Smooth muscle cell (in vitro differentiated cells): ENCODE data around the gene GLB1L2. TPM values are rescaled to one million over a fixed set of nuclear protein-coding genes. Genes with fewer than 3 reads are reported as not detected.

Experiments
- DNase-seq: peaks from one replicate; lab custom pipeline; 2025; ENCODE audit not compliant: unreplicated experiment; lab: John Stamatoyannopoulos, UW
- H2AFZ ChIP-seq: fragments of 200-600 bp; sonication (generic); 2 replicates; pipeline ENCODE4 v1.6.0; 2016; ENCODE audit warnings: antibody characterized with exemption, low read depth, mild to moderate bottlenecking
- H3F3A ChIP-seq: fragments of 200-600 bp; sonication (generic); 2 replicates; pipeline ENCODE4 v1.6.0; 2017; ENCODE audit warnings: antibody characterized with exemption, low read depth
- H3K27ac ChIP-seq: fragments of 200-600 bp; sonication (generic); 2 replicates; pipeline ENCODE4 v1.5.1; 2016; ENCODE audit warnings: low read depth, mild to moderate bottlenecking
- H3K27me3 ChIP-seq: fragments of 200-600 bp; sonication (generic); 2 replicates; pipeline ENCODE4 v1.6.1; 2016; ENCODE audit warnings: low read depth, mild to moderate bottlenecking
- H3K36me3 ChIP-seq: fragments of 200-600 bp; sonication (generic); 2 replicates; pipeline ENCODE4 v1.5.1; 2016; ENCODE audit warnings: low read depth
- H3K4me1 ChIP-seq: fragments of 200-600 bp; sonication (generic); 2 replicates; pipeline ENCODE4 v1.5.1; 2016; ENCODE audit warnings: low read depth
- H3K4me2 ChIP-seq: fragments of 200-600 bp; sonication (generic); 2 replicates; pipeline ENCODE4 v1.6.0; 2016; ENCODE audit warnings: mild to moderate bottlenecking
- H3K4me3 ChIP-seq: fragments of 200-600 bp; sonication (generic); 2 replicates; pipeline ENCODE4 v1.5.1; 2016; ENCODE audit warnings: mild to moderate bottlenecking
- H3K79me2 ChIP-seq: fragments of 200-600 bp; sonication (generic); 2 replicates; pipeline ENCODE4 v1.6.0; 2016; ENCODE audit warnings: low read depth, mild to moderate bottlenecking
- H3K9ac ChIP-seq: fragments of 200-600 bp; sonication (generic); 2 replicates; pipeline ENCODE4 v1.6.0; 2016; ENCODE audit warnings: low read depth
- H3K9me3 ChIP-seq: fragments of 200-600 bp; sonication (generic); replicated peaks from 2 replicates; pipeline ENCODE4 v1.5.1; 2016; ENCODE audit warnings: low read depth
- H4K20me1 ChIP-seq: fragments of 200-600 bp; sonication (generic); 2 replicates; pipeline ENCODE4 v1.6.0; 2016; ENCODE audit warnings: low read depth
- WGBS: methylation state at CpG from one replicate; pipeline ENCODE4 v1.1.7; 2016; ENCODE audit warnings: low lambda C conversion rate; 5-methylcytosine and 5-hydroxymethylcytosine counted together
- polyA plus RNA-seq: library from polyadenylated mRNA; unstranded; fragments of >200 nt; fragmentation: Nextera tagmentation; extraction: Ambion mirVana; gene quantifications from 2 replicates; pipeline ENCODE4 v1.2.1, GENCODE V29; 2016
- total RNA-seq: library from RNA; depleted of rRNA; stranded (reverse); fragments of >200 nt; gene quantifications from 2 replicates; pipeline ENCODE4 v1.2.3, GENCODE V29; 2014
- TF ChIP-seq, protein P1 (sequence below): fragments of 200-600 bp; sonication (generic); IDR thresholded peaks from 2 replicates; pipeline ENCODE4 v1.5.1; 2017; ENCODE audit warnings: borderline replicate concordance, mild to moderate bottlenecking, antibody characterized with exemption; ENCODE audit not compliant: insufficient read depth, poor library complexity, severe bottlenecking

Gene GLB1L2
- total and polyA plus RNA-seq, 2 experiments from 2014 or later, result 0.40 to 0.83 TPM

- 85% methylated on average over 4 of the region's 4 CpGs for WGBS
- Histone ChIP-seq H4K20me1 (no peaks in the 10 kb centered on the region), H2AFZ (no peak overlapping the region), H3K4me2 (no peak overlapping the region), H3K4me3 (no peak overlapping the region), H3K4me1 (no peaks in the 10 kb centered on the region), H3K27ac (no peak overlapping the region), H3F3A (no peaks in the 10 kb centered on the region), H3K27me3 (no peaks in the 10 kb centered on the region), H3K9me3 (no peaks in the 10 kb centered on the region), H3K9ac (no peak overlapping the region), H3K36me3 (no peaks in the 10 kb centered on the region), H3K79me2 (no peaks in the 10 kb centered on the region)
- no peak for DNase-seq
- TF ChIP-seq, protein P1, sequence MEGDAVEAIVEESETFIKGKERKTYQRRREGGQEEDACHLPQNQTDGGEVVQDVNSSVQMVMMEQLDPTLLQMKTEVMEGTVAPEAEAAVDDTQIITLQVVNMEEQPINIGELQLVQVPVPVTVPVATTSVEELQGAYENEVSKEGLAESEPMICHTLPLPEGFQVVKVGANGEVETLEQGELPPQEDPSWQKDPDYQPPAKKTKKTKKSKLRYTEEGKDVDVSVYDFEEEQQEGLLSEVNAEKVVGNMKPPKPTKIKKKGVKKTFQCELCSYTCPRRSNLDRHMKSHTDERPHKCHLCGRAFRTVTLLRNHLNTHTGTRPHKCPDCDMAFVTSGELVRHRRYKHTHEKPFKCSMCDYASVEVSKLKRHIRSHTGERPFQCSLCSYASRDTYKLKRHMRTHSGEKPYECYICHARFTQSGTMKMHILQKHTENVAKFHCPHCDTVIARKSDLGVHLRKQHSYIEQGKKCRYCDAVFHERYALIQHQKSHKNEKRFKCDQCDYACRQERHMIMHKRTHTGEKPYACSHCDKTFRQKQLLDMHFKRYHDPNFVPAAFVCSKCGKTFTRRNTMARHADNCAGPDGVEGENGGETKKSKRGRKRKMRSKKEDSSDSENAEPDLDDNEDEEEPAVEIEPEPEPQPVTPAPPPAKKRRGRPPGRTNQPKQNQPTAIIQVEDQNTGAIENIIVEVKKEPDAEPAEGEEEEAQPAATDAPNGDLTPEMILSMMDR, result no peak
Measured at GRCh38 chr11:134345237-134345550, 13.4 kb downstream of the GLB1L2 start.

- Histone ChIP-seq H3K4me1 (no peaks in the 10 kb centered on the region), H3K27me3 (no peaks in the 10 kb centered on the region), H2AFZ (no peak overlapping the region), H4K20me1 (no peaks in the 10 kb centered on the region), H3K4me3 (no peak overlapping the region), H3K36me3 (no peaks in the 10 kb centered on the region), H3K79me2 (no peaks in the 10 kb centered on the region), H3K9ac (no peak overlapping the region), H3K4me2 (no peak overlapping the region), H3K9me3 (no peaks in the 10 kb centered on the region), H3K27ac (no peak overlapping the region), H3F3A (no peaks in the 10 kb centered on the region)
- no peak for DNase-seq
- WGBS, result 87% methylated on average over 22 of the region's 22 CpGs
- TF ChIP-seq, protein P1, result no peak
Measured at GRCh38 chr11:134346101-134346975, 14.6 kb downstream of the GLB1L2 start.

DNA sequence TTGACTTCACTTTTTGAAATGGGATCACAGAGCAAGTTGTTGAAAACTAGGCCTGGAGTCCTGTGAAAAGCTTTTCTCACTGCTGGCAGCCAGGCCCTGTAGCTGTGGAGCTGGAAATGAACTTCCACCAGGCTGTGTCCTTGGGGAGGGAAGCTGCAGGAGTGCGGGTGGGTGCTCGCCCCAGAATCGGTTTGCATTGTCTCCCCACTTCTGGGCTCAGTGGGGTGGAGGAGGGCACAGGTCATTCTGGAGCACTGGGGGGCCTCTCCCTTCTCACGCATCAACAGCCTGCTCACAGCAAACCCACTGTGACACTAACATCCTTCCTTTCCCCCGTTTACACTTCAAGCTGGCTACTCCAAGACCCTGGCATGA is 15.2 kb downstream of the GLB1L2 start:
- Histone ChIP-seq H3K36me3 (no peaks in the 10 kb centered on the region), H3K4me1 (no peaks in the 10 kb centered on the region), H3K27me3 (no peaks in the 10 kb centered on the region), H3K9me3 (no peaks in the 10 kb centered on the region), H3K79me2 (no peaks in the 10 kb centered on the region), H3K4me2 (no peak overlapping the region), H4K20me1 (no peaks in the 10 kb centered on the region), H3K4me3 (no peak overlapping the region), H3K27ac (no peak overlapping the region), H2AFZ (no peak overlapping the region), H3F3A (no peaks in the 10 kb centered on the region), H3K9ac (no peak overlapping the region)
- TF ChIP-seq, protein P1, result no peak
- no peak for DNase-seq
- 82% methylated on average over 5 of the region's 5 CpGs for WGBS

DNA sequence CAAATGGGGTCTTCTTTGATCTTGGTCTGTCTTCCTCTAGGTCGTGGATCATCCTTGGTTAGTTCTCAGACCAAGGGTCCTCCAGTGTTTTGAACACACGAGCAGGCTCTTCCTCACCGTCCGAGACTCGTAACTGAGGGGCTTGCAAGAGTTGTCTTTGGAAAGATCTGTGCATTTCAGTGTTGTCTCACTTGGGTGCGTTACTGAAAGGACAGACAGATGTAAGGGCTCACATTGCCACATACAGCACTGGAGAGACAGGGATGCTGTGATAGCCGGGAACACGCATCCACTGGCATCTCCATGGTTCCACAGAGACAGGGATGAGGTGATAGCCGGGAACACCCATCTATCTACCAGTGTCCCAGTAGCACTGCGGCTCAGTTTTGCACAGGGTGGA is 15.7 kb downstream of the GLB1L2 start:
- no peak overlapping the region for H3K4me3 ChIP-seq
- H3K27me3 ChIP-seq, result no peaks in the 10 kb centered on the region
- H4K20me1 ChIP-seq, result no peaks in the 10 kb centered on the region
- H3K27ac ChIP-seq, result no peak overlapping the region
- H3K4me2 ChIP-seq, result no peak overlapping the region
- no peaks in the 10 kb centered on the region for H3K9me3 ChIP-seq
- H2AFZ ChIP-seq, result no peak overlapping the region
- H3K4me1 ChIP-seq, result no peaks in the 10 kb centered on the region
- H3K79me2 ChIP-seq, result no peaks in the 10 kb centered on the region
- H3K9ac ChIP-seq, result no peak overlapping the region
- H3F3A ChIP-seq, result no peaks in the 10 kb centered on the region
- TF ChIP-seq, protein P1, result no peak
- H3K36me3 ChIP-seq, result no peaks in the 10 kb centered on the region
- WGBS, result 92% methylated on average over 10 of the region's 10 CpGs
- no peak for DNase-seq
